ENCODE data around the gene EFNA3. TPM values are rescaled to one million over a fixed set of nuclear protein-coding genes. Genes with fewer than 3 reads are reported as not detected.

EFNA3 gene
- total RNA-seq, 1 experiment from 2014 or later: 3.5 TPM

DNA sequence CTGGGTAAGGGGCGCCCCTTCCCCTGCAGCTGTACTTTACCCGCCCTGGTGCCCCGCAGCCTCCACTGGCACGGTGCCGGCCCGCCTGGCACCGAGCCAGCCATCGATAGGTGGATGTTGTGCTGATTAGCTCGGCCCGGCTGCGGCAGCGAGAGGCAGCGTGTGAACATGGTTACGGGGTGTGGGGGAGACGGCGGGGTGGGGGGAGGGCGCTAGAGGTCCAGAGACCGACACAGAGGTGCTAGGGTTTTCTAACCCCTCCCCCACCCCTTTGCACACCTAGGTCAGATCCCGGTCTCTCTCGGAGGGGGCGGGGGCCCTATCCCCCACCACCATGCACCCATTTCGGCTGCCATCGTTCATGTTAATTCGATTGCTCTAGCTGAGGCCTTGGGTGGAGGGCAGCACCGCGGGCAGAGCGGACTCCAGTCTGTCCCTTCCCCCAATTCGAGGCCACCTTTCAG, 8.4 kb upstream of the EFNA3 start:
- H3K9me3 ChIP-seq (replicated peaks): no peaks in the 10 kb centered on the region
- no peaks in the 10 kb centered on the region for H3K27me3 ChIP-seq
- H3K4me1 ChIP-seq: peaks cover 3% of the 10 kb centered on the region; the same call in 1 of the 2 replicates
- DNase-seq: no peak
- H3K27ac ChIP-seq: no peak overlapping the region
- H3K36me3 ChIP-seq: no peaks in the 10 kb centered on the region; the same call in 1 of the 2 replicates
- no peak overlapping the region for H3K4me3 ChIP-seq

DNA sequence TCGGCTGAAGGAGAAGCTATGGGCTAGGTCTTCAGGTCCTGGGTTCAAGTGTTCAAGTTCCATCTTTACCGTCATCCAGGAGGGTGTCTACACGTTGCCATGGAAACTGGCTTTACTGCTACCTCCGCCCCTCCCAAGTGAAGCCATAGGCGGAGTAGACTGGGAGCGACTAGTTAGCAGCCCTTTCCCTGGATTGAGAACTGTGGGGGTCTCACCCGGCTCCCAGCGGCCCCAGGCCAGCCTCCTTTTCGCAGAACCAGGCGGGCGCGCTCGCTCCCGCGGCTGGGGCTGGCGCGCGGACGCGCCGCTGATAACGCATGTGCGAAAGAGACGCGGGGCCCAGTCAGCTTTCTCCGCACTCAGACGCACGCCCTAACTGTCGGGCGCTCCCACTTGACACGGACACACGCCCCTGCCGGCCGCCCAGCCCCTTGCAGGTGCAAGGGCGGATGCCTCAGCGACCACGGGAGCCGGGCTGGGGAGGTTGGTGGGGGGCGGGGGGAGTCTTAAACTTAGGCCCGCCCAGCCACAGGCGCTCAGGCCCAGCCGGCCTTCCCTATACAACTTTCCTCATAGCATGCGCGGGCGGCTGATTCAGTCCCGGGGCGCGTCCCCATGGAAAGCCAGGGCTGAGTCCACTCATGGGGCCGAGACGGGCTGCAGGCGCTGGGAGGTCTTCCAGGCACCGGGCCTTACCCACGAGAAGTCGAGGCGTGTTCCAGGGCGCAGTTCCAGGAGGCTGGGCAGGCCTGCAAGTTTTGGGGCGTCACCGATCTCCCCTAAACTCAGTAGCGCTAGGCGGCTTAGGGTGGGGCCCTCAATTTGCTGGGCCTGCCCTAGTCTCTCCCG, 7.7 kb upstream of the EFNA3 start:
- H3K27ac ChIP-seq: no peak overlapping the region
- H3K4me1 ChIP-seq: peaks cover 10% of the 10 kb centered on the region; the same call in 1 of the 2 replicates
- no peaks in the 10 kb centered on the region; the same call in 1 of the 2 replicates for H3K36me3 ChIP-seq
- no peaks in the 10 kb centered on the region for H3K9me3 ChIP-seq (replicated peaks)
- H3K4me3 ChIP-seq: no peak overlapping the region
- no peaks in the 10 kb centered on the region for H3K27me3 ChIP-seq
- no peak for DNase-seq

DNA sequence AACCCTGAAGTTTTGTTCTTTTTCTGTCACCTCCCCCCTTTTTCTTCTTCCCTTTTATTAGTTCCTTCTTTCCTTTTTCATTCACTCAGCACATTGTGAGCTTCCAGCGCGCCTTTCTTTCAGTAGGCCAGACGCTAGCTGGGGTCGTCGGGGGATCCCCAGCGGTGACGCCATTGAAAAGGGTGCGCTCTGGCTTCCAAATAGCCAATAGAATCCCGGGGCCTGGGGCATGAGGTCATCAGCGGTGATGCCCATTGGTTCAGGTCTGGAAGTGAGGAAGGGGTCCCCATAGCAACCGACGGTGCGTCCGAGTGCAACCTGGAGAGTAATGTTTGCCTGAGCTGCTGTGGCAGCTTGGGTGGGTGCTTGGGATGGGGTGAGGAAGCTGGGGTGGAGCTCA, 6.9 kb upstream of the EFNA3 start:
- peaks cover 13% of the 10 kb centered on the region; the same call in 1 of the 2 replicates for H3K4me1 ChIP-seq
- no peaks in the 10 kb centered on the region; the same call in 1 of the 2 replicates for H3K36me3 ChIP-seq
- H3K4me3 ChIP-seq: no peak overlapping the region
- no peaks in the 10 kb centered on the region for H3K9me3 ChIP-seq (replicated peaks)
- no peak overlapping the region for H3K27ac ChIP-seq
- DNase-seq: no peak
- no peaks in the 10 kb centered on the region for H3K27me3 ChIP-seq

DNA sequence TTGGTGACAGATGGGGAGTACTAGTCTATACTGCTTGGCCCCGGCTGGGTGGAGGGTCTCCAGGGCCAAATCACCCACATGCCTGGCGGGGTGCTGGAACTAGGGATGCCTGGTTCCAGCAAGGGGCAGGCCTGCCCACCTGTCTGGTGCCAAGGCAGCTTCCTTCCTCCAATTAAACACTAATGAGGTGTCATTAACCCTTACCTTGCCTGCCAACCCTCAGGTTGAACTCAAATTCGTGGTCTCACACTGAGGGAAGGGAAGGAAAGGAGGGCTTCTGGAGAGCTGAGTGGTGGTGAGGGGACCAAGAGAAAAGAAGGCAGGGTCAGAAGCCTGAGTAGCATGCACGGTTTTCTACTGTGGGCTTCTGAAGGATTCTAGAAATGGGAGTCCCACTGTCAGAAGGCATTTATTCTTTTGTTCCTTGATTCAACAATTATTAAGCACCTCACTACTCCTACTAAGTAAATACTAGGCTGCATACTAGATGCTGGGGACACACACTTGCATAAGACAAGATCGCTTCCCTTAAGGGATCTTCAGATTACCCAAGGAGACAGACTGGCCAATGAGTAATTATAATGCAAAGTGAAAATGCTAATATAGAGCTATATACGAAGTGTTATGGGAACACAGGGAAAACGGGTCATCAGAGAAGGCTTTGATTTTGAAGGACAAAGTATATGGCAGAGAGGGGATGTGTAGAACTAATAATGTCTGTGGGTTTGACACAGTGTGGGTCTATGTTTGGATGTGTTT, 5.9 kb upstream of the EFNA3 start:
- H3K27me3 ChIP-seq: no peaks in the 10 kb centered on the region
- no peak overlapping the region for H3K4me3 ChIP-seq
- no peaks in the 10 kb centered on the region; the same call in 1 of the 2 replicates for H3K36me3 ChIP-seq
- H3K27ac ChIP-seq: no peak overlapping the region
- DNase-seq: no peak
- no peaks in the 10 kb centered on the region for H3K9me3 ChIP-seq (replicated peaks)
- H3K4me1 ChIP-seq: peaks cover 13% of the 10 kb centered on the region; the same call in 1 of the 2 replicates

DNA sequence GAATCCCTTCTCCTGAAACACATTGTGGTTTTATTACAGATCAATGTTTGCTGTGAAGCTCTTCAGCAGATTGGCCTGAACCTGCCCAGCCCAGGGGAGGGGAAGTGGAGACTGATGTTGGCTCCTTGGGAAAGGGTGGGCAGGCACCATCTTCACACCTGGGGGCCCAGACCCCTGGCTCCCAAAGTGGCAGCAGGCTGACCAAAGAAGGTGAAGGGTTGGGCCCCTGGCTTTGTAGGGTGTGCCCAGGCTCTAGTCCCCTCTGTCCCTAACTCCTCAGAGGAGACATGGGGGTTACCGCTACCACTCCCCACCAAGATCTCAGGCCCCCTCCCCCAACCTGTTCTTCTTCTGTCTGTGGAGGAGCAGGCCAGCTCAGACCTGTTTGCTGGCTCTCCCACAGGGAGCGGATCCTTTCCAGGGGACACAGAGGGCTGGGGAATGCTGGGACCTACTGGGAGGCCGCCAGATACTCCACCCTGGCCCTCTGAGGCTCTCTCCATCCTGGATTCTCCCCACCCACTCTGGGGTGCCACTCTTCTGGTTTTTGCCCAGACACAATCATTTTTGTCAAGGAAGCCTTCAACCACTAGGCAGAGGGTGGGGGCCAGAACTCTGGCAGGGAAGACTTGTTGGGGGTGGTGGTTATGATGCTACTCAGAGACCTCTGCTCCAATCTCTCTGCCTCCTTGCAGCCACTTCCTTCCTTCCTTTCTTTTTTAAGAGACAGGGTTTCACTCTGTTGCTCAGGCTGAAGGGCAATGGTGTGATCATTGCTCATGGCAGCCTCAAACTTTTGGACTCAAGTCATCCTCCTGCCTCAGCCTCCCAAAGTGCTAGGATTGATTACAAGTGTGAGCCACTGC, 5.0 kb upstream of the EFNA3 start:
- H3K36me3 ChIP-seq: no peaks in the 10 kb centered on the region; the same call in 1 of the 2 replicates
- no peak for DNase-seq
- peaks cover 18% of the 10 kb centered on the region for H3K4me1 ChIP-seq
- no peaks in the 10 kb centered on the region for H3K27me3 ChIP-seq
- no peaks in the 10 kb centered on the region for H3K9me3 ChIP-seq (replicated peaks)
- H3K27ac ChIP-seq: no peak overlapping the region
- no peak overlapping the region for H3K4me3 ChIP-seq

DNA sequence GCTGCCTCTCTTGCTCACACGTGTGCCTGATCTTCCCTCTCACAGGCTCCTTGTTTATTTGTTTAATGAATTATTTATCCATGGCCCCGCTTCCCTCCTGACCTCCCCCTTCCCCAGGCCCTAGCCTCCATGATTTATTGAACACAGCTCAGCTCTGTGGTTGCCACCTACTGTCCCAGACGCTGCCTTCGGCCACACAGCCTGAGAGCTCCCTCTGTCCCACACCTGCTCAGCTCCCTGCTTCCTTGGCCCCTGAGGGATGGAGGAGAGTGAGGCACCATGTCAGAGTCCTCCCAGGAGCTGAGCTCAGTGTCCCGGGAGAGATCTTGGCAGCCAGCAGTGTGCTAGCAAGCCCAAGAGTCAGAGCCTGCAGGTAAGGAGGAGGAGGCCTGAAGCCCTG, 3.1 kb upstream of the EFNA3 start:
- no peak overlapping the region for H3K4me3 ChIP-seq
- peaks cover 13% of the 10 kb centered on the region for H3K27me3 ChIP-seq
- no peaks in the 10 kb centered on the region for H3K36me3 ChIP-seq
- H3K9me3 ChIP-seq (replicated peaks): no peaks in the 10 kb centered on the region
- peak; percentile 59 to 80 for DNase-seq
- H3K27ac ChIP-seq: no peak overlapping the region
- peaks cover 22% of the 10 kb centered on the region for H3K4me1 ChIP-seq

DNA sequence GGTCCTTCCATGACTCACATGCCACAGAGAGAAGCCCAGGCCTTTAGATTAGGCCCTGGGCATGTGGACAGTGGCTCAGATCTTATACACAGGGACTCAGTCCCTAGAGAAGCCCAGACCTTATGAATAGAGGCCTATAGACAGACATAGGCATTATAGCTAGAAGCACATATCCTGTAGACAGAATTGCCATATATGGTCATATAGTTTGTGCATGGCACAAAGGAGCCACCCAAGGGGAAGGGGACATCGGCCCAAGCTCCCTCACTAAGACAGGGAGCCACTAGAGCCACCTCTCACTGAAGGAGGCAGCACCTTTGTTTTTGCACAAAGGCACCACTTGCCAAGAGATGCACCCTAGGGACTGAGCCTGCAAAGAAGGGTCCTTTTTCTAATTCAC, 2.3 kb upstream of the EFNA3 start:
- no peak for DNase-seq
- Histone ChIP-seq H3K27me3 (peaks cover 21% of the 10 kb centered on the region), H3K4me3 (no peak overlapping the region), H3K36me3 (no peaks in the 10 kb centered on the region), H3K9me3 (replicated peaks) (no peaks in the 10 kb centered on the region), H3K4me1 (peaks cover 22% of the 10 kb centered on the region), H3K27ac (no peak overlapping the region)

- no peak for DNase-seq
- peaks cover 25% of the 10 kb centered on the region for H3K27me3 ChIP-seq
- H3K4me1 ChIP-seq: peaks cover 22% of the 10 kb centered on the region
- no peak overlapping the region for H3K4me3 ChIP-seq
- no peaks in the 10 kb centered on the region for H3K36me3 ChIP-seq
- no peak overlapping the region for H3K27ac ChIP-seq
- H3K9me3 ChIP-seq (replicated peaks): no peaks in the 10 kb centered on the region
Observed at GRCh38 chr1:155077346-155077745, 1.3 kb upstream of the EFNA3 start.

GRCh38 chr1:155077758-155078445, 735 bp upstream of the EFNA3 start:
- H3K4me1 ChIP-seq: peaks cover 22% of the 10 kb centered on the region
- no peak for DNase-seq
- H3K4me3 ChIP-seq: peak overlapping the region; percentile 61; the same call in 1 of the 2 replicates
- no peak overlapping the region for H3K27ac ChIP-seq
- peaks cover 31% of the 10 kb centered on the region for H3K27me3 ChIP-seq
- H3K9me3 ChIP-seq (replicated peaks): no peaks in the 10 kb centered on the region
- H3K36me3 ChIP-seq: no peaks in the 10 kb centered on the region

- Histone ChIP-seq H3K36me3 (no peaks in the 10 kb centered on the region), H3K27me3 (peaks cover 34% of the 10 kb centered on the region), H3K4me1 (peaks cover 22% of the 10 kb centered on the region), H3K4me3 (peak overlapping the region; percentile 61), H3K27ac (no peak overlapping the region), H3K9me3 (replicated peaks) (no peaks in the 10 kb centered on the region)
- no peak for DNase-seq
Observed at GRCh38 chr1:155079210-155079486, 511 bp downstream of the EFNA3 start.

DNA sequence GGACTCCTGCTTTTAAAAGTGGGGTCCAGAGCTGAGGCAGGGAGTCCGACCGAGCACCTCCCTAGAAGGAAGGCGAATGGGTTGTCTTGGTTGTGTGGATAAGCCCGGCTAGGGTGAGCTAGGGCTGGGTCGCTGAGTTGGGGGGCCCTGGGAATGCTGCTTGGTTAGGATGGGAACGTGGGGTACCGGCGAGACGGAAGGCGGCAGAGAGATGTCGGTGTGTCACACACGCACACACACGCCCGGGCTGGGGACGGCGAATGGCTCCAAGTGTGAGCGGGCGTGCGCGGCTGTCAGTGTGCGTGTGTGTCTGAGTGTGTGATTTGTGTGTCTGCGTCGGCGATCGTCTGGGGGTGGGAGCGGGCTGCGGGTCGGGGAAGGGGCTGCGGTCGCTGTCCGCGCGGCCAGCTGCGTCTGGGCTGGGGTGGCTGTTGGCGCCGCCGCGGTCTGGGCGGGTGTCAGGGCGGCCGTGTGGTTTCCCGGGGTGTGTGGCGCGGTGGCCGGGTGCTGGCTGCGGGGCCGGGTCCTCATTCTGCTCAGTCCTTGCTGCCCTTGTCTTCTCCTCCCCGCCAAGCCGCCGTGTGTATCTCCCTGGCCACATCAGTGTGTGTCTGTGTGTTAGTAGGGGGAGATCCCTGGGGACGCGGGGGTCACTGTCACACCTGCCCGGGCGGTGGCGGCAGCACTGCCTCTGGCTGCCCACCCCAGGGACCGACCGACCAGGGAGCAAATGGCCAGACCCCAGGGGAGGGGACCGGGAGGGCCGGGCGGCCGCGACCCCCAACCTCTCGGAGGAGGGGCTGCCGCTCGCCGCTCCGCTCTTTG, 1.1 kb downstream of the EFNA3 start:
- Histone ChIP-seq H3K27me3 (peaks cover 34% of the 10 kb centered on the region), H3K9me3 (replicated peaks) (no peaks in the 10 kb centered on the region), H3K4me3 (peak overlapping the region; percentile 61), H3K4me1 (peaks cover 22% of the 10 kb centered on the region), H3K36me3 (no peaks in the 10 kb centered on the region), H3K27ac (no peak overlapping the region)
- peak in 1 of 2 experiments; percentile 48 for DNase-seq

DNA sequence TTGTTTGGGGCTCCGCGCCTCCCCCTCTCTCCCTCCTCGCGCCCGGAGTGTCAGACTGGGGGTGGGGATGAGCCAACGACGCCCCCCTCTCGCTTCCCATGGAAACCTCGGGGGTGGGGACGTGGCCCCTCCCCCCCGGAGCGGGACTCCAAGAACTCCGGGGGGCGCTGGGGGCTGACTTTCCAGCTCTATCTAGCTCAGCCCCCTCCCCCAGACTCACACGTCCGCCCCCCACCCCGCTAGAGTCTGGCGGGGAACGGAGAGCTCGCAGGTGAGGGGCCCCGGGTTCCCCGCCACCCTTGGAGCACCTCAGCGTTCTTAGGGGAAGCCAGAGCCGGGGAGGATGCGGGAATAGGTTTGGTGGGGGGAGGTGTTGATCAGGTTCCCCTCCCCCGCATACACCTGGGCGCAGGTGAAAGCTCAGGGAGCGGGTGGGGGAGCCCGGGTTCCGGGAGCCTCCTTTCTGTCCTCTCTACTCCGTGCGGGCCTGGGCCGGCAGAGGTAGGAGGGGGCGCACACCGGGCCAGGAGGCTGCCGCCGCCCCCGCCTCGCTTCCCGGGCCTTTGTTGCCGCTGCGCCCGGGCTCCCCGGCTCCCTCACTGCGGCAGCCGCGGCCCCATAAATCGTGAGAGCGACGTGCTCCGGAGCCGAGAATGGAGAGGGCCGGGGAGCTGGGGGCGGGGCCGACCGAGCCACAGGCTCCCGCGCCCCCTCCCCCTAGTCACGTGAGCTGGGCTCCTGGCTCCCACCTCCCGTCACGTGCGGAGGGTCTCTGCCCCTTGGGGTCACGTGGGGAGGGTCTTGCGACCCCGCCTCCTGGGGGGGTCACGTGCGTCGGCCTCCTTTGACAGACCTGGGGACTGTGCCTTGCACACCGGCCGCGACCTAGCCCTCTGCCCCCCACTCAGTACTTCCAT, 1.9 kb downstream of the EFNA3 start:
- H3K9me3 ChIP-seq (replicated peaks): no peaks in the 10 kb centered on the region
- peak overlapping the region; percentile 61 for H3K4me3 ChIP-seq
- peak; percentile 68 to 75 for DNase-seq
- H3K4me1 ChIP-seq: peaks cover 15% of the 10 kb centered on the region
- peaks cover 34% of the 10 kb centered on the region for H3K27me3 ChIP-seq
- no peaks in the 10 kb centered on the region for H3K36me3 ChIP-seq
- no peak overlapping the region for H3K27ac ChIP-seq
